K562 (cell line): Measurements from ENCODE around the gene PHF21B. TPM values are rescaled to one million over a fixed set of nuclear protein-coding genes. Genes with fewer than 3 reads are reported as not detected.

Source experiments
- ATAC-seq: fragments of 200-7000 bp; cut with Tn5 transposase; 3 replicates; pipeline ENCODE4 v1.9.1; 2020; ENCODE audit warnings: moderate library complexity
- BruUV-seq: library from RNA; stranded (reverse); fragments of 400-500 nt; replicated peaks from 2 replicates; lab custom pipeline; 2021; lab: Mats Ljungman, UMichigan
- CTCF ChIA-PET: fragments of 300-600 bp; formaldehyde crosslinking; extraction: SDS; loops from one replicate; lab custom pipeline; 2021; ENCODE audit warnings: low intra/inter-chr PET ratio; lab: Yijun Ruan, JAX
- POLR2A ChIA-PET: fragments of 300-600, 350-650 bp; sonication (Branson Sonifier 250); formaldehyde crosslinking; extraction: SDS; loops from one replicate; lab custom pipeline; 2021; ENCODE audit warnings: antibody characterized with exemption, inconsistent platforms; lab: Yijun Ruan, JAX
- DNase-seq, 4 experiments: peaks; one replicate each; pipeline versions ENCODE4 v3.0.0 to v3.0.0-alpha.2; 2011 to 2018; ENCODE audit warnings: low spot score in 3 of 4, mixed read lengths in 3 of 4; ENCODE audit errors: extremely low read depth in 1 of 4
- FAIRE-seq: peaks from 2 replicates; lab custom pipeline; 2011; peaks lifted over from hg19 to GRCh38; lab: Jason Lieb, UNC
- H2AFZ ChIP-seq: 2 replicates; pipeline ENCODE4 v1.6.0; 2011; ENCODE audit warnings: low read depth, low read length, control low read depth, inconsistent platforms
- H3K27ac ChIP-seq: fragments of 200-600 bp; 3 replicates; pipeline ENCODE4 v1.8.0; 2011; ENCODE audit warnings: low read depth, mild to moderate bottlenecking, control low read depth, inconsistent platforms, low read length, moderate library complexity, mixed read lengths; ENCODE audit errors: extremely low read depth
- H3K27me3 ChIP-seq, 2 experiments: fragments of 300-600 bp in 1 of 2; 2 replicates in 1 of 2; 3 replicates in 1 of 2; pipeline versions ENCODE4 v1.6.0 to v1.8.0; 2011; ENCODE audit warnings: inconsistent platforms in 2 of 2, low read length in 2 of 2, mild to moderate bottlenecking in 1 of 2, mixed read lengths in 1 of 2, moderate library complexity in 1 of 2; ENCODE audit not compliant: control insufficient read depth in 2 of 2, insufficient read depth in 2 of 2
- H3K36me3 ChIP-seq: fragments of 300-600 bp; 3 replicates; pipeline ENCODE4 v1.8.0; 2011; ENCODE audit warnings: mild to moderate bottlenecking, low read length, inconsistent platforms; ENCODE audit not compliant: control insufficient read depth, insufficient read depth
- H3K4me1 ChIP-seq, 2 experiments: fragments of 200-600 bp in 1 of 2; replicated peaks in 1 of 2; 2 replicates in 1 of 2; 3 replicates in 1 of 2; pipeline versions ENCODE4 v1.5.1 to v1.8.0; 2011; ENCODE audit warnings: inconsistent platforms in 2 of 2, low read length in 2 of 2, mild to moderate bottlenecking in 1 of 2, mixed read lengths in 1 of 2, moderate library complexity in 1 of 2; ENCODE audit not compliant: control insufficient read depth in 2 of 2, insufficient read depth in 2 of 2
- H3K4me2 ChIP-seq: 2 replicates; pipeline ENCODE4 v1.6.1; 2011; ENCODE audit warnings: low read length, control low read depth, inconsistent platforms, mixed read lengths; ENCODE audit not compliant: insufficient read depth
- H3K4me3 ChIP-seq: fragments of 200-600 bp; sonication (generic), shearing (Covaris generic); 2 replicates; pipeline ENCODE4 v1.5.1; 2016; ENCODE audit warnings: control low read depth, inconsistent platforms
- H3K79me2 ChIP-seq: fragments of 200-600 bp; 3 replicates; pipeline ENCODE4 v1.8.0; 2011; ENCODE audit warnings: low read length, inconsistent platforms; ENCODE audit not compliant: control insufficient read depth, insufficient read depth
- H3K9ac ChIP-seq, 2 experiments: 2 replicates each; pipeline versions ENCODE4 v1.6.0 to v1.6.1; 2011; ENCODE audit warnings: low read depth in 2 of 2, low read length in 2 of 2, control low read depth in 1 of 2, inconsistent platforms in 1 of 2, mild to moderate bottlenecking in 1 of 2, mixed read lengths in 1 of 2; ENCODE audit not compliant: insufficient read depth in 1 of 2
- H3K9me1 ChIP-seq: one replicate; pipeline ENCODE4 v1.6.0; 2011; ENCODE audit warnings: inconsistent platforms, mild to moderate bottlenecking, low read length, moderate library complexity; ENCODE audit not compliant: control insufficient read depth, insufficient read depth
- H3K9me3 ChIP-seq: replicated peaks from 2 replicates; pipeline ENCODE4 v1.5.1; 2011; ENCODE audit warnings: low read depth, low read length, inconsistent platforms; ENCODE audit not compliant: control insufficient read depth, insufficient read depth
- H4K20me1 ChIP-seq: replicated peaks from 2 replicates; pipeline ENCODE4 v1.6.1; 2011; ENCODE audit warnings: low read length, inconsistent platforms, mixed read lengths; ENCODE audit not compliant: control insufficient read depth, insufficient read depth
- BRD4 ChIP-seq: fragments of 200-600 bp; sonication (generic); IDR thresholded peaks from 2 replicates; pipeline ENCODE4 v1.6.1; 2017; ENCODE audit warnings: inconsistent platforms
- DMBX1 ChIP-seq: fragments of 250-450 bp; sonication (Bioruptor Pico); IDR thresholded peaks from 2 replicates; pipeline ENCODE4 v1.8.0; 2022; ENCODE audit warnings: inconsistent platforms, mild to moderate bottlenecking, moderate library complexity, borderline replicate concordance
- KDM1A ChIP-seq, 2 experiments: fragments of 450-650 bp; IDR thresholded peaks; 2 replicates each; pipeline ENCODE4 v1.6.1; 2016; ENCODE audit warnings: mild to moderate bottlenecking in 2 of 2
- MBD2 ChIP-seq: sonication (generic); IDR thresholded peaks from 2 replicates; pipeline ENCODE4 v1.6.1; 2016; ENCODE audit warnings: low read depth, borderline replicate concordance
- MYBL2 ChIP-seq, 2 experiments: fragments of 450-650 bp in 1 of 2; sonication (generic) in 1 of 2; formaldehyde crosslinking in 1 of 2; IDR thresholded peaks; 2 replicates each; pipeline versions ENCODE4 v1.6.1 to v1.8.1; 2017 to 2022; ENCODE audit warnings: borderline replicate concordance in 1 of 2, inconsistent platforms in 1 of 2, low read depth in 1 of 2, mild to moderate bottlenecking in 1 of 2, missing genetic modification reagents in 1 of 2, moderate library complexity in 1 of 2
- RCOR1 ChIP-seq, 2 experiments: IDR thresholded peaks; 2 replicates each; pipeline ENCODE4 v1.6.1; 2012; ENCODE audit warnings: low read depth in 2 of 2, low read length in 2 of 2, borderline replicate concordance in 1 of 2, improper control_type of control experiment in 1 of 2
- SNRNP70 ChIP-seq: fragments of 200-400 bp; formaldehyde crosslinking; optimal IDR thresholded peaks from 2 replicates; pipeline ENCODE3; 2017; ENCODE audit warnings: low read depth, low read length
- ZEB2 ChIP-seq: fragments of 450-650 bp; IDR thresholded peaks from 2 replicates; pipeline ENCODE4 v1.6.1; 2016
- ZFX ChIP-seq: sonication (generic); formaldehyde crosslinking; IDR thresholded peaks from 2 replicates; pipeline ENCODE4 v1.8.0; 2022; ENCODE audit warnings: mild to moderate bottlenecking, missing genetic modification reagents, moderate library complexity
- ZNF431 ChIP-seq: sonication (generic); formaldehyde crosslinking; IDR thresholded peaks from 2 replicates; pipeline ENCODE4 v1.8.0; 2022; ENCODE audit warnings: mild to moderate bottlenecking, missing genetic modification reagents
- ZNF584 ChIP-seq: fragments of 200-800 bp; sonication (Bioruptor generic); IDR thresholded peaks from 2 replicates; pipeline ENCODE4 v1.6.1; 2016; ENCODE audit warnings: low read depth, mild to moderate bottlenecking, missing genetic modification characterization, missing compliant biosample characterization
- WGBS: fragments of 100-300 bp; shearing (Covaris generic); methylation state at CpG from one replicate; pipeline ENCODE4 v1.1.6; 2016; ENCODE audit warnings: low coverage, mixed read lengths; ENCODE audit not compliant: insufficient coverage; ENCODE audit errors: missing lambda C conversion rate; 5-methylcytosine and 5-hydroxymethylcytosine counted together
- in situ Hi-C: fragments of 300-500 bp; cut with MboI; formaldehyde crosslinking; loops from 4 replicates; pipeline ENCODE4 v1.15.0; 2018; ENCODE audit warnings: inconsistent platforms, mixed read lengths
- intact Hi-C: fragments of 100-400 bp; cut with micrococcal nuclease; formaldehyde crosslinking; loops from 2 replicates; pipeline ENCODE4 v1.14.2; 2022
- polyA plus RNA-seq, 8 experiments: library from polyadenylated mRNA; depleted of rRNA in 4 of 8; stranded (reverse) in 5 of 8; unstranded in 3 of 8; fragments of >200 nt; fragmentation: Nextera tagmentation in 2 of 8; fragmentation: Illumina TruSeq in 1 of 8; extraction: Ambion mirVana in 2 of 8; extraction: Trizol in 1 of 8; gene quantifications; 2 replicates each; pipeline versions ENCODE4 v1.2.1 to v1.2.3, GENCODE V29; 2011 to 2014; ENCODE audit warnings: inconsistent platforms in 1 of 8, missing spikeins in 1 of 8
- total RNA-seq, 7 experiments: library from RNA; depleted of rRNA in 6 of 7; stranded (reverse); fragments of >200 nt in 6 of 7; fragmentation: Illumina TruSeq in 2 of 7; extraction: Trizol in 2 of 7; gene quantifications; 2 replicates each; pipeline versions ENCODE4 v1.2.1 to v1.2.3, GENCODE V29; 2011 to 2021; ENCODE audit warnings: low replicate concordance in 1 of 7

The PHF21B gene
- total and polyA plus RNA-seq, 9 of the 15 experiments (the other 6 are each of a cell fraction or from before 2014, with no cell fraction given), result 0.04 TPM; not detected in 8

DNA sequence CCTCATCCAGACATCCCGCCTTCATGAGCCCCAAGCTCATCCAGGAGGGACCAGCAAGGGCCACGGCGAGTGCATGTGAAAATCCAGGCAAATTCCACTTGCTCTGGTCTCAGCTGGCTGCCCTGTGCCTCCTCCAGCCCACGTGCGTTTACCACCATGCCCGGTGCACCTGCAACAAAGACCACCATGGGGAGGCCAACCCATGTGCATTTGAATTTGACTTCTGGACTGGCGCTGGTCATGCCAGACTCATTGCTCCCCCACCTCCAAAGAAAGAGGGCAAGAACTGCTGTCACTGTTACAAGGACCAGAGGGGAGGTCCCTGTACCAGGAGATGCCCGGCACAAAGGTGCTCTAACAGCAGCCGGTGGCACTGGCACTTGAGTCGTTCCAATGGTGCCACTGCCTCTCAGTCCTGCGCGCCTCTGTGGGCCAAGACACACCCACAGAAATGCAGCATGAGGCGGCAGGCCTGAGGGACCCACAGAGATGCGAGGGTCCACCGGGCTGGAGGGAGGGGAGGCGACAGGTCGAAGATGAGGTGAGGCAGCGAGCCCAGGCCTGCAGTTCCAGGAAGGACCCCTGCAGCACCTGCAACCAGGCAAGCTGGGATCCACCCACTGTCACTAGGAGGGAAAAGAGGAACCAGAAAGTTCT lies 80.3 kb downstream of the PHF21B start (continued):
- TF ChIP-seq MBD2 (no peak), RCOR1 (IDR thresholded peaks at IDR 0.05; ENCODE audit: borderline replicate concordance in 1 of 2, low read depth in 2 of 2, low read length in 2 of 2) (no peak), MYBL2 (IDR thresholded peaks at IDR 0.05; ENCODE audit: low read depth) (no peak), MYBL2 (CRISPR knock-in tag; IDR thresholded peaks at IDR 0.05; ENCODE audit: borderline replicate concordance) (no peak), ZNF431 (CRISPR knock-in tag) (no peak), ZFX (no peak), ZEB2 (no peak)
- TF ChIP-seq, all 486 proteins: peak for 0

DNA sequence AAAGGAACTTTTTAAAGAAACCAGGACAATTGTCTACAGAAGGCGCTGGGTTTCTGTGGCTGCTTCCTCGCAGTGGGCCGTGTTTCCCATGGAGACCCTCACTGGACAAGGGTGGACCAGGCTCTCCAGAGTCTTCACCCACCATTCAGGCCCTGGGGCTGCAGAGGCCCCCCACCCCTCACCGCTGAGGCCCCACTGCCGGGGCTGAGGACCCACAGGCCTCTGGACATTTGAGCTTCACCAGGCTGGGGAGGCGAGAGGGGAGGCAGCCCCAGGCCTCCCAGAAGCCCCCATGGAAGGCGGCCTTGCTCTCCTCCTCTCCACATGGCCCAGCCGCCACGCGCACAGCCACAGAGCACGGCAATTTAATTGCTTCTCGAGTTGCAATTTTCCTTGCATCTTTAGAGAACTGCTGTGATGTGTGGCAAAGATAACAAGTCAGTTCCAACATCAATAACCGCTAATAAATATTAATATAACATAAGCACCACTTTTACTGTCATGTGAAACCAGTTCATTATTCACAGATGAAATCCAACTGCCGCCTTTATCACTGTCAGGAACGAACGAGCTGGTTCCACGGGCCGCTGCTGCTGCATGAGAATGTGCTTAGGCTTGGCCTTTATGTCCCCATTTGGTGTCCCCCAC lies 81.0 kb downstream of the PHF21B start:
- in situ Hi-C loops, result no loop called here
- peaks cover 3 to 69% of the 10 kb centered on the region in 2 experiments; a peak in 4 of 5 replicates for H3K27me3 ChIP-seq
- no peaks in the 10 kb centered on the region; the same call in 1 of the 2 replicates for H4K20me1 ChIP-seq
- H3K36me3 ChIP-seq, result no peaks in the 10 kb centered on the region
- no peak for DNase-seq
- H3K79me2 ChIP-seq, result no peaks in the 10 kb centered on the region
- no peak overlapping the region for H3K4me2 ChIP-seq
- POLR2A ChIA-PET, result no interaction called here
- no peak overlapping the region for H3K9ac ChIP-seq
- FAIRE-seq, result no peak
- no peaks in the 10 kb centered on the region for H3K4me1 ChIP-seq
- H3K9me1 ChIP-seq, result no peaks in the 10 kb centered on the region
- no TSS peak for BruUV-seq
- H3K4me3 ChIP-seq, result no peak overlapping the region
- no peak overlapping the region for H3K27ac ChIP-seq
- CTCF ChIA-PET, result no interaction called here
- TF ChIP-seq DMBX1 (CRISPR knock-in tag) (no peak), KDM1A (IDR thresholded peaks at IDR 0.05) (no peak), ZNF584 (CRISPR knock-in tag) (no peak), BRD4 (no peak), SNRNP70 (no peak)
- TF ChIP-seq, all 486 proteins: peak for 0
- ATAC-seq, result no peak
- H2AFZ ChIP-seq, result no peak overlapping the region
- 3% methylated on average over 13 of the region's 18 CpGs for WGBS
- no peaks in the 10 kb centered on the region for H3K9me3 ChIP-seq
- intact Hi-C loops, result no loop called here
